Kidney (tissue), 22 donors: ENCODE measurements around the gene FBXL12. TPM values are rescaled to one million over a fixed set of nuclear protein-coding genes. Genes with fewer than 3 reads are reported as not detected.
A peak's percentile ranks its signal among the peaks of the same experiment; 100 is the strongest.

Experiments used
- DNase-seq, 5 donors: peaks; one replicate each; pipeline ENCODE4 v3.0.0-alpha.2; 2013 to 2020
- FAIRE-seq: peaks from 2 replicates; lab custom pipeline; 2012; peaks lifted over from hg19 to GRCh38; lab: Jason Lieb, UNC
- H3K27ac ChIP-seq, 2 donors: one replicate each; pipeline ENCODE4 v1.7.0; 2013; ENCODE audit warnings: low read depth in 2 of 2, low read length in 2 of 2, inconsistent platforms in 1 of 2
- H3K27me3 ChIP-seq: one replicate; pipeline ENCODE4 v1.7.1; 2013; ENCODE audit warnings: low read length, inconsistent platforms; ENCODE audit not compliant: control insufficient read depth, insufficient read depth
- H3K36me3 ChIP-seq, 3 donors: one replicate each; pipeline versions ENCODE4 v1.7.0 to v1.7.1; 2013; ENCODE audit warnings: low read length in 3 of 3, control low read depth in 1 of 3, inconsistent platforms in 1 of 3; ENCODE audit not compliant: insufficient read depth in 3 of 3, control insufficient read depth in 2 of 3
- H3K4me1 ChIP-seq, 3 donors: one replicate each; pipeline versions ENCODE4 v1.7.0 to v1.7.1; 2013; ENCODE audit warnings: low read length in 3 of 3, inconsistent platforms in 1 of 3, low read depth in 1 of 3; ENCODE audit not compliant: control insufficient read depth in 2 of 3, insufficient read depth in 2 of 3
- H3K4me3 ChIP-seq, 3 donors: one replicate each; pipeline versions ENCODE4 v1.7.0 to v1.8.1; 2013; ENCODE audit warnings: low read length in 3 of 3, control low read depth in 1 of 3, inconsistent platforms in 1 of 3
- H3K9ac ChIP-seq, 3 donors: one replicate each; pipeline versions ENCODE4 v1.7.0 to v1.7.1; 2013; ENCODE audit warnings: low read length in 3 of 3, control low read depth in 1 of 3, inconsistent platforms in 1 of 3
- H3K9me3 ChIP-seq, 3 donors: one replicate each; pipeline versions ENCODE4 v1.7.0 to v1.7.1; 2013; ENCODE audit warnings: low read length in 3 of 3, control low read depth in 1 of 3, inconsistent platforms in 1 of 3; ENCODE audit not compliant: control insufficient read depth in 2 of 3, insufficient read depth in 1 of 3
- CTCF ChIP-seq: IDR thresholded peaks from 3 replicates; pipeline ENCODE4 v1.5.1; 2012; ENCODE audit warnings: mild to moderate bottlenecking, moderate library complexity, borderline replicate concordance; ENCODE audit not compliant: insufficient read depth; ENCODE audit errors: extremely low read depth
- intact Hi-C: fragments of 100-400 bp; cut with DNase I; formaldehyde crosslinking; loops from one replicate; pipeline ENCODE4 v1.11.1; 2022
- long read RNA-seq, 10 donors: library from polyadenylated mRNA in 1 of 10; unstranded in 1 of 10; transcript quantifications; one replicate each; pipeline ENCODE4 v2.0.0 and lab custom pipeline, GENCODE V29; 2021 to 2026
- polyA plus RNA-seq: library from polyadenylated mRNA; stranded (reverse); fragments of 350-450 nt; fragmentation: Illumina TruSeq; extraction: RNeasy Lipid Tissue Mini Kit (QIAGEN cat#74804); gene quantifications from one replicate; pipeline ENCODE4 v1.2.3, GENCODE V29; 2014; ENCODE audit warnings: low read depth, low replicate concordance; ENCODE audit not compliant: insufficient read depth
- total RNA-seq: library from RNA; stranded (reverse); fragmentation: NEBNext Ultra II Directional; extraction: Animal tissue kit (Norgen Biotek cat#: 25700); gene quantifications from one replicate; pipeline ENCODE4 v1.2.1, GENCODE V29; 2021
- donor health status: control.
- donor health status: control.
- donor health status: control.
- donor health status: control.
- donor health status: control.
- donor health status: DM: yes; HTN: yes; CAD: no.
- donor health status: Normal renal cell carcinoma (clear cell type).

Gene FBXL12
- total RNA-seq (22.2 TPM), polyA plus RNA-seq (12.7 TPM)
- long read RNA-seq, donor 1, transcript FBXL12-201 (3 exons, 1,852 nt): major isoform, 9 of 14 reads
- long read RNA-seq, donor 1, partial matches to known transcripts: 0 of 14 reads
- long read RNA-seq, donor 1, other reads (novel, unspliced or antisense): 0 of 14 reads
- long read RNA-seq, donor 2, transcript FBXL12-206 (3 exons, 1,843 nt): minor isoform, 5 of 16 reads
- long read RNA-seq, donor 2, transcript FBXL12-201 (3 exons, 1,852 nt): major isoform, 6 of 16 reads
- long read RNA-seq, donor 2, partial matches to known transcripts: 0 of 16 reads
- long read RNA-seq, donor 2, other reads (novel, unspliced or antisense): 0 of 16 reads
- long read RNA-seq, donor 3, transcript FBXL12-201 (3 exons, 1,852 nt): major isoform, 9 of 1,257 reads
- long read RNA-seq, donor 3, partial matches to known transcripts: 1,128 of 1,257 reads
- long read RNA-seq, donor 3, other reads (novel, unspliced or antisense): 114 of 1,257 reads
- long read RNA-seq, donor 4, transcript FBXL12-201 (3 exons, 1,852 nt): major isoform, 12 of 19 reads
- long read RNA-seq, donor 4, partial matches to known transcripts: 0 of 19 reads
- long read RNA-seq, donor 4, other reads (novel, unspliced or antisense): 0 of 19 reads
- long read RNA-seq, donor 5, partial matches to known transcripts: 0 of 1 reads
- long read RNA-seq, donor 5, other reads (novel, unspliced or antisense): 0 of 1 reads
- long read RNA-seq, donor 6, partial matches to known transcripts: 1,688 of 1,868 reads
- long read RNA-seq, donor 6, other reads (novel, unspliced or antisense): 177 of 1,868 reads
- long read RNA-seq, donor 7, transcript FBXL12-201 (3 exons, 1,852 nt): major isoform, 9 of 29 reads
- long read RNA-seq, donor 7, partial matches to known transcripts: 14 of 29 reads
- long read RNA-seq, donor 7, other reads (novel, unspliced or antisense): 1 of 29 reads
- long read RNA-seq, donor 8, transcript FBXL12-201 (3 exons, 1,852 nt): major isoform, 11 of 24 reads
- long read RNA-seq, donor 8, transcript FBXL12-205 (2 exons, 1,736 nt): minor isoform, 5 of 24 reads
- long read RNA-seq, donor 8, partial matches to known transcripts: 0 of 24 reads
- long read RNA-seq, donor 8, other reads (novel, unspliced or antisense): 0 of 24 reads
- long read RNA-seq, donor 9, transcript FBXL12-201 (3 exons, 1,852 nt): major isoform, 6 of 484 reads
- long read RNA-seq, donor 9, partial matches to known transcripts: 450 of 484 reads
- long read RNA-seq, donor 9, other reads (novel, unspliced or antisense): 23 of 484 reads
- long read RNA-seq, donor 10, transcript FBXL12-201 (3 exons, 1,852 nt): major isoform, 6 of 15 reads
- long read RNA-seq, donor 10, partial matches to known transcripts: 0 of 15 reads
- long read RNA-seq, donor 10, other reads (novel, unspliced or antisense): 0 of 15 reads

GRCh38 chr19:9818734-9819595, at the start of gene FBXL12:
Gene FBXL12, minus strand, starts transcription at chr19:9819079. Its CDS starts 266 bp downstream, at chr19:9818813.
- FAIRE-seq (peak; percentile 95), DNase-seq (peak; percentile 100)
- no peaks in the 10 kb centered on the region for H3K9me3 ChIP-seq
- H3K27me3 ChIP-seq: no peaks in the 10 kb centered on the region
- peak within 1 kb of the TSS; percentile 84 to 97 for H3K27ac ChIP-seq
- H3K36me3 ChIP-seq: no peaks in the 10 kb centered on the region
- peak within 1 kb of the TSS; percentile 66 to 93 (median 90) for H3K4me3 ChIP-seq
- TF ChIP-seq CTCF: no peak
- intact Hi-C loops: no loop called here
- peak within 1 kb of the TSS; percentile 47 to 92 (median 84) for H3K9ac ChIP-seq
- peaks cover 0 to 9% (median 6%) of the 10 kb centered on the region in 3 donors for H3K4me1 ChIP-seq

- intact Hi-C loops: no loop called here
- Histone ChIP-seq H3K9ac (no peak overlapping the region), H3K27ac (no peak overlapping the region), H3K4me1 (no peaks in the 10 kb centered on the region), H3K9me3 (no peaks in the 10 kb centered on the region), H3K36me3 (no peaks in the 10 kb centered on the region), H3K27me3 (no peaks in the 10 kb centered on the region), H3K4me3 (no peak overlapping the region)
- FAIRE-seq: no peak
- no peak for DNase-seq
- no peak for TF ChIP-seq CTCF
Observed at GRCh38 chr19:9865732-9866501, 47.0 kb upstream of the FBXL12 start.
